ENCODE data around the gene IQCH.
"Not testable (repeated sequence)": the region's sequence is repeated elsewhere in the genome, so short reads cannot be mapped to it uniquely, and the experiment has no call there.

Gene IQCH

GRCh38 chr15:67254238-67255175 is at the start of gene IQCH, which contains the start of gene AAGAB:
TSS of gene IQCH (plus strand) at chr15:67254786. CDS start at chr15:67254897, 111 bp downstream.
TSS of gene AAGAB (minus strand) at chr15:67254661. CDS start at chr15:67254631, 30 bp downstream.
- DNase-seq, result peak; percentile 98

GRCh38 chr15:67207555-67208207 is 46.9 kb upstream of the IQCH start:
- DNase-seq, result no peak

- DNase-seq, result no peak
Observed at GRCh38 chr15:67208396-67208795, 46.2 kb upstream of the IQCH start.

- no peak for DNase-seq
Observed at GRCh38 chr15:67210555-67211168, 43.9 kb upstream of the IQCH start.

- DNase-seq, result no peak
Observed at GRCh38 chr15:67212684-67213367, 41.8 kb upstream of the IQCH start.

GRCh38 chr15:67215102-67215501 is 39.5 kb upstream of the IQCH start:
- no peak for DNase-seq

- no peak for DNase-seq
Observed at GRCh38 chr15:67216859-67217258, 37.7 kb upstream of the IQCH start.

GRCh38 chr15:67218428-67218827 is 36.2 kb upstream of the IQCH start:
- no peak for DNase-seq

GRCh38 chr15:67219288-67219687 is 35.3 kb upstream of the IQCH start:
- DNase-seq, result no peak

- DNase-seq, result no peak
Observed at GRCh38 chr15:67224889-67225288, 29.7 kb upstream of the IQCH start.

GRCh38 chr15:67225336-67225735 is 29.2 kb upstream of the IQCH start:
- peak; percentile 82 for DNase-seq

- DNase-seq, result no peak
Observed at GRCh38 chr15:67227431-67227830, 27.2 kb upstream of the IQCH start.

- no peak for DNase-seq
Observed at GRCh38 chr15:67227846-67228245, 26.7 kb upstream of the IQCH start.

GRCh38 chr15:67228286-67228685 is 26.3 kb upstream of the IQCH start:
- DNase-seq, result no peak

- no peak for DNase-seq
Observed at GRCh38 chr15:67230504-67230903, 24.1 kb upstream of the IQCH start.

GRCh38 chr15:67232591-67232990 is 22.0 kb upstream of the IQCH start:
- DNase-seq, result no peak

GRCh38 chr15:67240235-67241131 is 14.1 kb upstream of the IQCH start:
- DNase-seq, result no peak

GRCh38 chr15:67241132-67241855 is 13.3 kb upstream of the IQCH start:
- DNase-seq, result no peak

- peak; percentile 22 for DNase-seq
Observed at GRCh38 chr15:67242708-67243111, 11.9 kb upstream of the IQCH start.

- peak; percentile 63 for DNase-seq
Observed at GRCh38 chr15:67244971-67245478, 9.6 kb upstream of the IQCH start.

GRCh38 chr15:67246606-67247005 is 8.0 kb upstream of the IQCH start:
- DNase-seq, result not testable (repeated sequence)

All from fibroblast of skin of right biceps (primary cell).